GM21529 (cell line): ENCODE results near the gene TPM1.

Source experiments
- ATAC-seq: cut with Tn5 transposase; IDR thresholded peaks from one replicate; pipeline ENCODE4 v1.9.1; 2021; ENCODE audit not compliant: unreplicated experiment

The TPM1 gene

DNA sequence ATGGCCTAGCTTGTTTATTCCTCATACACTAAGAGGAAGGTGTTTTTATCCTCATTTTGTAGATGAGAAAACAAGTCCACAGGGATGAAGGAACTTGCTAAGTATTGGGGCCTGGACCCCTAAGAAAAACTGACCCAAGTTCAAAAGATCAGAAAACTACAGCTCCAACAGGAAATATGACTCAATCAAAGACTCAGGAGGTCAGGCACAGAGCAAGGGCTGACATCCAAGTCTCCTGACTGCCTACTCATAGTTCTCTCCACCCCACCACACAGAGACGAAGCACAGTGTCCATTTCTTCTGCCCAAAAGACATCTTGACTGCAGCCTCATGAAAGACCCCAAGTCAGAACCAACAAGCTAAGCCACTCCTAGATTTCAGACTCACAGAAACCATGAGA, 26.9 kb upstream of the TPM1 start:
- no peak for ATAC-seq

GRCh38 chr15:63016234-63016633, 26.3 kb upstream of the TPM1 start:
- no peak for ATAC-seq

- ATAC-seq, result no peak
Measured at GRCh38 chr15:63018639-63019038, 23.9 kb upstream of the TPM1 start.

DNA sequence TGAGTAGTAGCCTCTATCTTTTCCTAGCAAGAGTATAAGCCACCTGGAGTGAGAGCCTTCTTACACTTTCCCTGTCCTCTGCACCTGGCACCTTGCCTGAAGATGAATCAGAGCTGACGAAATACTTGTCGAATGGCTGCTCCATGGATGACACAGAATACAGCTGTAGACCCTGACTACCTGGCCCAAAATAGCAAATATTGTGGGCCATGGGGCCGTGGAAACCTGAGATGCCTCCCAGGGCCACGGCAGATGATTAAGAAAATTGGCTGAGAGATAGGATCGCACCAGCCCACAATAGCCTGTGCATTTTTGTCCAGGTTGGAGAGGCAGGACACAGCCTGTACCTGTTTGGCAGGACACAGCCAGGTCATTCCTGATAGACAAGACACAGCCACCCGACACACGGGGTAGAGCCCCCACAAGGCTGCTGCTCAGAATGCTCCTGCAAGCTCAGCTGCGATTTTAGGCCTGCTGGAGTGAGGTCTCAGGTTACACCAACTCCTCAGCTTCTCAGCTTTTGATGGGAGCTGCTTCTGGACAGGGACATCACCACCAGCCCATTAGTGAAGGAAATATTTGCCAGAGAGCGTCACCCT, 22.9 kb upstream of the TPM1 start:
- no peak for ATAC-seq

DNA sequence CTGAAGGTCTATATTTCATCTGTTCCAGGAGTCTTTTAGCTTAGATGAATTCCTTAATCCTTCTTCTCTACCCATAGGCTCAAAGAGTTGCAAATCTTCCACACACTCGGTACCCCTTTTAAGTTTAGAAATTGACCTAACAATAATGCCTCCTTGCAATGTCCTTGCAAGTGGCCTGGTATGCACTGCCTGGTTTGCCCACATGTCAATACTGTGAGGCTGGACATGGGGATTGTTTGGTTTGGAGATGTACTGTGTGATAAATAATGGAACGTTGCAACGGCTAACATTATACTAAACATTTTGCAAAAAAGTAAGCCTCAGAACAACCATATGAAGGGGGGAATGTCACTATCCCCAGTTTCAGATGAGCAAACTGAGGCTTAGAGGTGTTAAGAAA, 22.4 kb upstream of the TPM1 start:
- ATAC-seq, result no peak

- no peak for ATAC-seq
Measured at GRCh38 chr15:63020759-63021430, 21.7 kb upstream of the TPM1 start.

DNA sequence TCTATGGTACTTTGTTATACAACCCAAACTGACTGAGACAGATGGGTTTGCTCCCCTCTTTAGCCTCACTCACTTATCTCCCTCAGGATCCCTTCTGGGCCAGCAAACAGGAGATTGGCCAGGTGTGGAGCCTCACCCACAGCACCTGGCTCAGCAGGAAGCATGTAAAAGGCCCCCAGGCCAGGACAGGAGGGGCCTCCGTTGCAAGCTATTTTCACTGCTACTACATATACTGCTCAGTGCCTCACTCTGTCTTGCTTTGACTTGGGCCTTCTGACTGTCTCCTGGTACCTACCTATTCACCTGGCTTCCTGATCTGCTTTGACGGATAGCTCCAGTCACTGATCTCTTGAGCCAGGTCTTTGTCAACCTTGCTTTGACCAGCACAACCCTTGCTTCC, 20.4 kb upstream of the TPM1 start:
- no peak for ATAC-seq

DNA sequence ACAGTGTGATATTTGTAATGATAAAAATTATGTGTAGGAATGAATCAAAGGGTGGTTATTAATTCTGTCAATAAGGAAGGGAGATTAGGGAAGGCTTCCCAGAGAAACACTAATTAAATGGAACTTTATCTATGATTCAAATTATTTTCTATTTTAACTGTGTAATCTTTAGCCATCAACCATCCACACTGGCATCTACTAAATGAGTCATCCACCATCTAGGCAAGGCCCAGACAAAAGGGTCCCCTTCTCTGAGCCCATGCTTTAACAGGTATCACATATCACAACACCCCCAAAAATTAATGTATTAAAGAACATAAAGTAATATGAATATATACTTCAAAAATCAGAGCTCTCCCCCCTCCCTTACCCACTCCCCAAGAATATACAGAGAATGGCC, 19.9 kb upstream of the TPM1 start:
- no peak for ATAC-seq

- ATAC-seq, result no peak
Measured at GRCh38 chr15:63023351-63023945, 19.1 kb upstream of the TPM1 start.

DNA sequence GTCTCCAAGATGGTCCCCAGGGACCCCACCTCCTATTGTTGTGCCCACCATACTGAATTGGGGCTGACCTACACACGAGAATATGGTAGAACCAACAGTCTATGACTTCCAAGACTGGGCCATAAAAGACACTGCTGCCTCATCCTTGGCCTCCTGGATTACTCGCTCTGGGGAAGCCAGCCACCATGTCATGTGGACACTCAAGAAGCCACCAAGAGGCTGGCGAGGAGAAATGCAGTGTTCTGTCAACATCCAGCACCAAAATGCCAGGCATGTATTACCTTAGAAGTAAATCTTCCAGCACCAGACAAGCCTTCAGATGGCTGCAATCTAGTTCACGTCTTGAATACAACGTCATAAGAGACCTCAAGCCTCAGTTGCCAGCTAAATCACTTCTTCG, 17.1 kb upstream of the TPM1 start:
- ATAC-seq, result no peak

- ATAC-seq, result no peak
Measured at GRCh38 chr15:63027646-63028045, 14.9 kb upstream of the TPM1 start.

DNA sequence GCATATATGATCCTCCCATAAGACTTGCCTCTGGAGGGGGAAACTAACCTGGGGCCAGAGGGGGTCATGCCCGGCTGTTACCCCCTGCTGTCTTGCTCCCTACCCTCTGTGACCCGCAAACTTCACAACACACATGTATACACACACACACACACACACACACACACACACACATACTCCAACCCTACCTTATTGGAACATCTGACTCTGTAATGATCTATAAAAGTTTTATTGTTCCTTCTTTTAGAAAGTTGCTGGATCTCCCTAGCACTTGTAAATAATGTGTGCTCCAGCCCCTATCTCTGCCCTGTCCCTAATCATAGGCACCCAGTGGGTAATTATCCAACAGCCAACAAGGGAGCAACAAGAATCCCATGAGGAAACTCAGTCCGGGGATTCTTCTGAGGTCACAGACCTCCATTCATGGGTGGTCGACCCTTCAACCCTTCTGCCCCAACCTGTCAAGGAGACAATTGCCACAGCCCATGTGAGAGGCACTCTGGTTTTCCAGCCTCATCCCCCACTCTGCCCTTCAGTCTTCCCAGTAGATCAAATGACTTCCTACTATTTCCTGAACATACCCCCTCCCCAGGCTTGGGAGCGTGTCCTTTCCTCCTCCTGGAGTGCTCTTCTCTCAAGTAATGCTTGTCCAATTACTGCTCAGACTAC, 14.0 kb upstream of the TPM1 start:
- no peak for ATAC-seq

GRCh38 chr15:63029676-63030075, 12.9 kb upstream of the TPM1 start:
- ATAC-seq, result no peak

- ATAC-seq, result no peak
Measured at GRCh38 chr15:63030101-63030551, 12.4 kb upstream of the TPM1 start.

DNA sequence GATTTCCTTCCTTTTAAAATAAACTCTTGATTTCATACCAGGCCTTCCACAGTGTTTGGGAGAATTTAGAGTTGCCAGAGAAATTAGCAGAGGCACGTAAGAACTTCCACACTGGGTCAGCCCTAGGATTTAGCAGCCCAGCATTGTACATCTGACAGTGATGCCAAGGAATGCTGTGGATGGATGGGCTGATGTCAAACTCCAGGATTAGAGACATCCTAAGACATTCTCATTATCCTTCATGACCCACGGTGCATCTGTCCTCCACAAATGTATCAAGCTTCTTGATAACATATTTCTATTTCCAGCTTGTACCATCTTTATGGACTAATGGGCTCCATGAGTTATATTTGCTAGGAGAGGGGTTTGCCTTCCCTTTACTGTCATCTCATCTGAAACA, 8.0 kb upstream of the TPM1 start:
- ATAC-seq, result no peak

DNA sequence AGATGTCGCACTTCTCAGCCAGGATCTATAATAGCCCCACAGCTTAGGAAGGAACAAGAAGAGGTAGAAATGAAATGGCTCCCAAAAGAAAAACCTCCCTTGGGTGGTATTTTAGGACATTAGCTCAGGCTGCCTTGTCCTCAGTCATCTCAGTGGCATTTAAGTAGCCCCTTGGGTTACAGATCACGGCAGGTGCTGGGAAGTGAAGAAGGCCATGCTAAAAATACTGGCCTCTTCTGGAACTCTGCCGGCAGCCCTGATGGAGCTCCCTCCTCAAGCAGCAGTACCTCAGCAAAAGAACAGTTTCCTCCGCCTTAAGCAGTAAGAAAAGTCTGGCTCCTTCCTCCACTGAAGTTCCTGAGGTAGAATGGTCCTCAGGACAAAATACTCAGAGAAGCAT, 7.3 kb upstream of the TPM1 start:
- no peak for ATAC-seq

GRCh38 chr15:63035977-63036376, 6.6 kb upstream of the TPM1 start:
- no peak for ATAC-seq

- no peak for ATAC-seq
Measured at GRCh38 chr15:63037976-63038720, 4.4 kb upstream of the TPM1 start.

GRCh38 chr15:63038926-63039673, 3.4 kb upstream of the TPM1 start:
- ATAC-seq, result no peak

DNA sequence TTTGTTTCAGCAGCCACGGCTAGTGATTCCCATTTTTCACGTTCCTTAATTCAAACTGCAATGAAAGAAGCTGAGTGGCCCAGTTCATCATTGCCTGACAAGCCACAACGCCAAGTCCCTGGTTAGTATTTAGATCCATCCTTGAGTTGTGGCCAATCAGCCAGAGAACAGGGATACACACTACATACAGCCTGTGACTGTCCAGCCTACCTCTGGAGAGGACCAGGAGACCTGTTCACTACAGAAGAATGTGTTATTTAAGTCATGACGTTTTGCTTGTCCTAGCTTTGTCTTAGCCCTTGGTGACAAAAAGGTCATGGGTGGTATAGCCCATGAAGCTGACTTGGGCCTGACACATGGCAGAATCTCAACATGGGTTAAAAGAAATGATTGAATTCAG, 2.7 kb upstream of the TPM1 start:
- ATAC-seq, result no peak

GRCh38 chr15:63040509-63040908, 2.0 kb upstream of the TPM1 start:
- no peak for ATAC-seq
